GM21515 (cell line): ENCODE results near the gene SLC4A2.
A peak's percentile ranks its signal among the peaks of the same experiment; 100 is the strongest.

Source experiments
- ATAC-seq: cut with Tn5 transposase; IDR thresholded peaks from one replicate; pipeline ENCODE4 v1.9.1; 2021; ENCODE audit not compliant: unreplicated experiment

SLC4A2 gene

DNA sequence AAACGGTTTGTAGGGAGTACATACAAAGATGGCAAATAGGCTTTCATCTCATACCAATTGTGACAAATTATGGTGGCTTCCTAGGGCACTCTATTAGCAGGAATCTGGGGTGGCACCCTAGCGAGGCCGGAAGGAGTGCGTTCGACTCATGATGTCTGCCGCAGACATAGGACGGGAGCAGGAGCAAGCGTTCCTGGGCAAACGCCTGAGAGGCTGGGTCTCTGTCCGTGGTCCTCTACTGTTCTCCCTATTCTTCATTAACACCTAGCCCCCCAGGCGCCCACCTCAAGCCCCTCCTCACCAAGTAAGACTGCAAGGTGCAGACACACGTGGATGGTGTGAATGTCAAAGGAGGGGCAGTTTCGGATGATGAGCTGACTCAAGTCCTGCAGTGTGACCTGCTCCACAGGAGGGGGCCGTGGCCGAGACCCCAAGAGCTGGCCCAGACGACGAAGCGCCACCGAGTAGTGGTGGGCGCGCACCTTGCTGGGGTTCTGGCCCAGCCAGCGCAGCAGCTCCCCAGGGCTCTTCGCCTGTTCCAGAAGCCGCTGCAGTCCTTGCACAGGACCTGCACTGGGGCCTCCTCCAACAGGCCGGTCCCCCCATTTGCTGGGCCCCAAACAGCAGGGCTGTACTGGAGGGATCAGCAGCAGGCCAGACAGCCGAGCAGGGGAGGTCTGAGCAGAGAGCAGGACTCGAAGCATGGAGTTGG lies 20.0 kb downstream of the SLC4A2 start:
- no peak for ATAC-seq

DNA sequence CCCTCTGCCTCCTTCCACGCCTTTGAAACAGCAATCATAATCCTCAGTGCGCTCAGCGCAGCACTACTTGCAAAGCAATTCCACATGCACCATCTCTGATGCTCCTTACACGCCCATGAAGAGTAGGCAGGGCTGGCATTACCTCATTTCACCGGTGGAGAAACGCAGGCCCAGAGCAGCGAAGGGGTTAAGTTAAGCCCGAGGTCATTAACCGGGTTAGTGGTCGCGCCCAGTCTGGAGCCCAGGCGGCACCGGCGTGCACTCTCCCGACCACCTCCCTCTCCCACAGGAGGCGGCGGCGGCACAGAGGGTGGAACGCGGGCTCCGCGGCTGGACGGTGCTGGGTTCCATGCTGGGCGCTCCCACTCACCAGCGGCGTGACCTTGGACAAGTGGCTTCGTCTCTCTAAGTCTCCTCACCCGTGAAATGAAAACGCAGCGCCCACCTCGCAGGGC lies 20.7 kb downstream of the SLC4A2 start:
- peak; percentile 0 for ATAC-seq

DNA sequence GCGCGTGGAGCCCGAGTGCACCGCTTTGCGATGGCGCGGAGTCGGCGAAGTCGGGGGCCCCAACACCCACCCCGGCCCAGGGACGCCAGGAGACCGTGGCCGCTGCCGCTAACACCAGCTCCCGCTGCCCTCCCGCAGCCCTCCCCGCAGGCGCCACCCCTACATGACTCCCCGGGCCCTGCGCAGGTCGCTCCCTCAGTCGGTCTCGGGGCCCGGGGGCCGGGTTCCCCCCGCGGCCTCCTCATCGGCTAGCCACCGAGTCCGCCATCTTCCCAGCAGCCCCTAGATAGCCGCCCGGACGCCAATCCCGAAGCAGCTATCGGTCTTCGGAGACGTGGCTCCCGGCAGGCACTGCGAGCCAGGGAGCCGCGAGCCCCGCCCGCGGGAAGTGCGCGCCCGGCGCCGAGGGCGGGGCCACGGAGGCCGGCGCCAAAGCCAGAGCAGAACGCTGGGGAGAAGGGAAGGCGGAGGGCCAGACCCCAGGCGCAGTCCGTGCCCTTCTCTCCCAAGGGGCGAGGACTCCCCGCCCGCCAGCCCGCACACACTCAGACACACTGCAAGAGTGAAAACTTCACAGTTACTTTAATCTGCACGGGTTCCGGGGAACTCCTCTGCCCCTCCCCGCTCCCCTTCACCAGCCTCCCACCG lies 21.3 kb downstream of the SLC4A2 start, which contains the start of gene FASTK:
Gene FASTK, minus strand, starts transcription at position 288 of the 648 bp plus-strand sequence. Its CDS starts 43 bp downstream, at position 245.
- ATAC-seq: peak; percentile 77

DNA sequence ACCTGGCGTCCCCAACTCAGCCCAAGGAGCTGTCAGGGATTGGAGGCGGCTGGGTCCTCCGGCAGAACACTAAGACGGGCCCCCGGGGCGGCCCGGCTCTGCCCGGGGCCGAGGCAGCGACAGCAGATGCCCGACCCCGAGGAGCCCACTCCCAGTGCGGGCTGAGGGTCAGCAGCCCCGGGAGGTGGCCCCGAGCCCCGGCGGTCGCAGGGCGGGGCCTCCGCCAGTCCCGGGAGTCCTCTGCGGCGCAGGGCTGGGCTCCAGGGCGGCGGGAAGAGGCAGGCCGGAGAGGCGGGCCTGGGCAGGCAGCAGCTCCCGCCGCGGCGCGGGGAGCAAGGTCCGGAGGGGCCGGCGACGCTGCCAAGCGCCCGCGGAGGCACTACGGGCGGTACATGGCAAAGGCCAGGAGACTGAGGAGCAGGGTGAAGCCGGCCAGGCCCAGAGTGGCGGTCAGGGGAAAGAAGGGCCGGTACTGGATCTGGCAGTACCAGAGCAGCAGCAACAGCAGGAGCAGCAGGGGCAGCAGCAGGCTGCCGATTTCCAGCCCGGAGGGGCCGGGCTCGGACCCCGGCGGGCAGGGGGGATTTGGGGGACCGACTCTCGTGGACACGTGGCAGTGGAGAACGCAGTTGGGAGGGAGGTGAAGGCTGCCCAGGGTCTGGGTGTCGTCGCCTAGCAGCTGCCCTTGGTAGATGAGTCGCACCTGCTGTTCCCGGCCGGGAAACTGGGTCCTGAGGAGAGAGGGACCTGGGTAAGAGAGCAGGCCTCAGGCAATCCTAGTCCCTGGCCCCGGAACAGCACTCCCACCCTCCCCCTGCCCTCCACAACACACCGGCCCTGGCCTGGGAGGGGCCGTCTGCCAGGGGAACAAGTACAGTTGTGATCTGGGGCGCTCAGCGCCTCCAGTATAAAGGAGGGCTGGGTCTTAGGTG lies 22.0 kb downstream of the SLC4A2 start:
- ATAC-seq: no peak

DNA sequence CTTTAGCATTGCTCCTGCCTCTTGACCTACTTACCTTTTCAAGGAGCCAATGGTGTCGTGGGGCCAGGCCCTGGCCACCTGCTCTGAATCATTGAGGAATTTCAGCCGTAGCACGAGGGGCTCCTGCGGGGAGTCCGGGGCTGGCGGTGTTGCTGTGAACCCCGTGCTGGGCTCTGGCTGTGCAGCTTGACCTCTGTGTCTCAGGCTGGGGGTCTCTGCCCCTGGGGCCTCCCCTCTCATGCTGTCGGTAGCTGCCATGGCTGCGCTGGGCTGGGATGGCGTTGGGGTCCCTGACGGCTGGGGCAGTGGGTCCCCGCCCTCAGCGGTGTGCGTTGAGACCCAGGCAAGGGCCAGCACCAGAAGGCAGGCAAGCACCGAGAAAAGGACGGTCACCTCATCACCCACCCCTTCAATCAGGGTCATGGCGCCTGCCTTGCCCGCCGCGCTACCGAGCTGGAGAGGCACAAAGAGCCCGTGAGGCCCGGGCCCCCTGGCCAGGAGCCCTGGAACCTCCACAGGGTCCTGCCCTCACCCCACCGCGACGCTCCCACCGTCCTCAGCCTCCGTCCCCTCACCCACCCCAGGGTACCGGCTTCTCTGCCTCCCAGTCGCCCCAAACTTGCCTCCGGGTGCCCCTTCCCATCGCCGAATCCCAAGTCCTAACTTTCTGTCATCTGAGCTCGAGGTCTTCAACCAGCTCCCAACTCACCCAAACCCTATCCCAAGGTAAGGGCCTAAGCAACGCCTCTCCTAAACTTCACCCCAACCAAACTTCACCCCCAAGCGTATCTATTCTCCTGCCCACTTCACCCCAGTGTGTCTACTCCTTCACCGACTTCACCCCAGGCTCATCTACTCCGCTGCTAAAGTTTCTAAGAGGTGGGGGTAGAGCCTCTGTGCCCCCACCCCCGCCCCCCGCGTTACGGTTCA lies 23.0 kb downstream of the SLC4A2 start:
- ATAC-seq: no peak

DNA sequence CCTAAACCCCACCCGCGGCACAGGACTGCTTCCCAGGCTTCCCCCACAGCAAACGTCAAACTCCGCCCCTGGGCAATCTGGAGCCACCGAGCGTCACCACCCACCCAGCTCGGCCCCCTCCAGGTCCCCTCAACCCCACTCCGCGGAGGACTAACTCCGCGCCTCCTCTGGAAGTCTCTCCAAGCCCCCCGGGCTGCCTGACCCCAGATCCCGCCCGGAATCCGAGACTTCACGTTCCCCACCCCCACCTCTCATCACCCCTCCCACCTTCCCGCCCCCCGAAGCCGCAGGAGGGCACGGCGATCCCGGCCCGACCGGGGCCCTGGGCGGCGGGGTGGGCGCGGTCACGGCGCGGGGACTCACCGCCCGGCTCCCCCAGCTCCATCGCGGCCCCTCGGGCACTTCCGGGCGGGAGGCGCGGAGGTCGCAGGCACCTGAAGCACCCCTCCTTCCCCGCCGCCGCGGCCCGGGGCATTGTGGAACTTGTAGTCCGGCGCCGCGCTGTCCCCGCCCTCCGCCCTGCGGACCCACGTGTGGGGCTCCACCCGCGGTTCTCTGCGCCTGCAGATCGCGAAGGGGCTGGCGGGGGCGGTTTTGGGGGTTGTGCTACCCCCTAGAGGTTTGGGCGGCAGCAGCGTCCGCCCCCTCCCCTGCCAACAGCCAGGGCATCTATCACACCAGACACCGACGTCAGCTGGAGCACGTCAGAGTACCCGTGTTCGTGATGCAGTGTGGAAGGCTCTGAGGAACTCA lies 23.9 kb downstream of the SLC4A2 start, which contains the start of gene TMUB1:
Gene TMUB1, minus strand, starts transcription at position 423 of the 753 bp plus-strand sequence. CDS start 930 bp downstream, outside the sequence.
- ATAC-seq: peak; percentile 56

DNA sequence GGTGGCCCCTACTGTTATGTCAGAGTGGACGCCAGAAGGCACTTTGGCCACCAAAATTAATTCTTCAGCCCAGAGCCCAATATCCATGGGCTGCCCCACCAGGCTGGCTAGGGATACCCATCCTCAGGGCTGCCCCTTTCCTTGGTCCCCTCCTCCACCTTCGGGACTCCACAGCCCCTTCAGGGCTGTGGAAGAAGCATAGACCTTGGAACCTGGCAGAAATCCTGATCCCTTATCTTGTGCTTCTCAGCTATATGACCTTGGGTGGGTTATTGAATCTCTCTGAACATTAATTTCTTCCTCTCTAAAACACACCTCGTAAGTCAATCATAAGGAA lies 24.4 kb downstream of the SLC4A2 start:
- ATAC-seq: no peak

DNA sequence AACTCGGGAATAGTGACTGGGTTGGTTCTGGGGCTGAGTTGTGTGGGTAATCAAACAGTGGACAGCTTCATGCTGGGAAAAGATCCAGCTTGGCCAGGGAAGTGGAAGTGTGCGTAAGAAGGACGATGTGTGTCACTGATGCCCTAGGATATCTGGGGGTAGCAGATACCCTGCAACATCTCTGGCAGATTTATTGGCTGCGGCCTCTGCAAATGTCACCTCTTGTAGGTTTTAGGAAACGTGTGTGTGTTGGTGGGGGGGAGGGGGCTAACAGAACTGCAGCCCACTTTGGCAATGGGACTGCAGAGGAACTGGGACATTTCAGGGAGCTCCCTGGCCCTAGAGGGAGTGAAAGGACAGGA lies 25.9 kb downstream of the SLC4A2 start:
- ATAC-seq: no peak

DNA sequence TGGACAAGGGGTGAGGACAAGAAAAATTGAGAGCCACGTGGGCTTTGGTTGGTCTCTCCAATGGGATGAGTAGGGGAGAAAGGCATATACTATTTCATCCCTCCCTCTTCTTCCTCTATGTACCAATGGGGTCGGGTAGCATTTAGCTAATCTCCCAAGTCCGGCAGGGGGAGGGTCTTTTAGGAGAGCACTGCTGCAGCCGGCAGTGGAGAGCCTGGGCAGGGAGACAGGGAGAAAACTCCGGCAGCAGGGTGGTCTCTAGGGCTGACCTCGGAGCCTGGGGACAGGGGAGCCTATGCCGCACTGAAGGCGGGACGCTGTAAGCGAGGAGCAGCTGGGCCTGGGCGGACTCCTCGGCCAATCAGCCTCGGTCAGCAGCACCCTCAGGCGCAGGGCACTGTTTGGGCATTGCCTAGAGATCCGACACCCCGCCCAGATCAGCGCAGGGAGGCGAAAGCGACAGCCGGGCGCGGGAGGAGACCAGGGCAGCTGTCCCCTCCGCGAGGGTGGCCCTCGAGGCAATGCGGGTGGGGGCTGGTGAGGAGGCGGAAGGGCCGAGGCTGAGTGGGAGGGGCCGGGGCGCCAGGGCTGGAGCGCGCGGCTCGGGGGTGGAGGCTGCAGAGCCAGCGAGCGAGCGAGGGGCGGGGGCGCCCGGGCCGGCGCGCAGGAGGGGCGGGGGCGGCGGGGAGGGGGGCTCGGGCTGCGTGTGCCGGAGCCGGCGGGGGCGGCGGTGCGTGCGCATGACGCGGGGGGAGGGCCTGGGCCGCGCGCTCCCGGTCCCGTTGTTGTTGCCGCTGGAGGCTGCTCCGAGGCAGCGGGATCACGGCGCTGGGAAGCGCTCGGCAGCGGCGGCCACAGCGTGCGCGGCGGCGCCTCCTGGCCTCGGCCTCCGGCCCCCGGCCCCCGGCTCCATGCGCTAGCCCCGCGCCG lies 26.6 kb downstream of the SLC4A2 start, which contains the start of gene AGAP3:
Gene AGAP3, plus strand, starts transcription at position 785 of the 930 bp plus-strand sequence. CDS start 267 bp downstream, outside the sequence.
- peak; percentile 38 for ATAC-seq

DNA sequence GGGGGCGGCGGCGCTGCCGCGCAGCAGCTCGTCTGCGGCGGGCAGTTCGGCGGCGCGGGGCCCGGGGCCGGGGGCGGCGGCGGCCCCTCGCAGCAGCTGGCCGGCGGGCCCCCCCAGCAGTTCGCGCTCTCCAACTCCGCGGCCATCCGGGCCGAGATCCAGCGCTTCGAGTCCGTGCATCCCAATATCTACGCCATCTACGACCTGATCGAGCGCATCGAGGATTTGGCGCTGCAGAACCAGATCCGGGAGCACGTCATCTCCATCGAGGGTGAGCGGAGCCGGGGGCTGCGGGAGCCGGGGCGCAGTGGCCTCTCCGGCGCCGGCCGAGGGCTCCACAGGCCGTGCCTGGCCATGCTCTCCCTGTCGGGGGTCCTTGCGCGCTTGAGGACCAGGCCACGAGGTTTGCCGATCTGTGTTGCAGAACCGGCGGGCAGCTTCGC lies 27.4 kb downstream of the SLC4A2 start:
- no peak for ATAC-seq

DNA sequence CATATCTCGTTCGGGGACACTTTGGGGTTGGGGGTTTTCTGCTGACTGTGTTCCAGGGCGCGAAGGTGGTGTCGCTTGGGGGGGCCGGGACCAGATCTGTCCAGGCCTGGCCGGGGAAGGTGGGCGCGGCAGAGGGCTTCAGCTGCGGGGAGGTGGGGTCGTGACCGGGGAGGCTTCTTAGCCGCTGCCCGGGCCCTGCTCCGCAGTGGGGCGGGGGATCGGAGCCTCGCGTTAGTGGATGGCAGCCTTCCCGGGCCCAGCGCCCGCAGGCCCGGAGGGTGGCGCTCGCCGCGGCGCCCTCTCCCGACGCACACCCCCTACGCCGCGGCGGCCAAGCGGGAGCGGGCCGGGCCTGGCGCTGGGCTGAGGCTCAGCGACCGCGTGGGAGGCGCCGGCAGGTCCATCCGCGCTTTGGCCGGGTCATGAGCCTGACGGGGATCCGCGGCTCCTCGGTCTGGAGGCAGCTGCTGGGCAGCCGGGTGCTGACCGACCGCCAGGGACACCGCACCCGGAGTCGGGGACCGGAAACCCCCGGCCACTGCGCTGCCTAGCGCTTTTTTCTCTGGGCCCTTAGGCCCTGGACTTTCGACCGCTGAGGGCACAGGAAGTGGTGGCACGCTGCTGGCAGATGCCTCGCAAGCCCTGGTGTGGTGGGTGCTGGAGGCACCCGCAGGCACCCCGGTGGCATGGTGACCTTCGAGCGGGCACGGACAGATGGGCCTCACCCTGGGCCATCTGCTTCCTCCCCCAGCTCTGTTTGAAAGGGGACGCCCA lies 28.0 kb downstream of the SLC4A2 start:
- ATAC-seq: no peak

DNA sequence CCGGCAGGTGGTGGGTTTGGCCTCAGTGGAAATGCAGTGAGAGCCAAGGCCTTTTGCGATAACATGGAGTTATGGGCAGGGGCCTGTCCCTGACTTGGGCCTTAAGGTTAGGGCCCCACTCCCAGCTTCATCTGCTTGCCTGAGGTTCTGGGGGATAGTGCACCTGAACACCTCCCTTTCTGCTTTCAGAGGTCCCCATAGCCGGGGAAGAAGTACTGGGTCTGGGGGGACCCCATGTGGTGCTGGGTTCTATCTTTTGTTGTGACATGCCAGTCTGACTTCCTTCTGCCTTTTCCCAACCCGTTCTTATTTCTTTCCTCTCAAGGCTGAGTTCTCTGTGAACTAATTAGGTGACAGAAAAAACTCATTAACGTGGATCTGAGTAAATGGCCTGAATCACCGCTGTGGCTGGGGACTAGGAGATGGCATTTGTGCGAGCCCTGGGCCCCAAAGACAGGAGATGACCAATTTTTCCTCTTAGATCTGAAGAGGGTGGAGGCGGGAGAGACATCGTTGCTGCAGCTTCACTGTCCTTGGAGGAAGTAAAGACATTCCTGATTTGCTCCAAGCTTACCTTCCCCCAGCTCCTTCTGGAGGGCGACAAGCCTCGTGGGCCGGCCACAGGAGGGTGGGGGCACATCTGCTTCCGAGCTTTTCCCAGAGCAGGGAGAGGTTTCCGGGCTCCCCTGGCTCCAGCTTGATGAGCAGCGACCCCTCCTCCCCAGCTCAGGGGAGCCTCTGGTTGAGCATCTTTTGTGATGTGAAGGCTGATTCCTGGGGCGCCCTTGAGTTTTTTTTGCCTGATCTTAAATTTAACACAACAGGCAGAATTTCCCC lies 28.8 kb downstream of the SLC4A2 start:
- ATAC-seq: no peak

DNA sequence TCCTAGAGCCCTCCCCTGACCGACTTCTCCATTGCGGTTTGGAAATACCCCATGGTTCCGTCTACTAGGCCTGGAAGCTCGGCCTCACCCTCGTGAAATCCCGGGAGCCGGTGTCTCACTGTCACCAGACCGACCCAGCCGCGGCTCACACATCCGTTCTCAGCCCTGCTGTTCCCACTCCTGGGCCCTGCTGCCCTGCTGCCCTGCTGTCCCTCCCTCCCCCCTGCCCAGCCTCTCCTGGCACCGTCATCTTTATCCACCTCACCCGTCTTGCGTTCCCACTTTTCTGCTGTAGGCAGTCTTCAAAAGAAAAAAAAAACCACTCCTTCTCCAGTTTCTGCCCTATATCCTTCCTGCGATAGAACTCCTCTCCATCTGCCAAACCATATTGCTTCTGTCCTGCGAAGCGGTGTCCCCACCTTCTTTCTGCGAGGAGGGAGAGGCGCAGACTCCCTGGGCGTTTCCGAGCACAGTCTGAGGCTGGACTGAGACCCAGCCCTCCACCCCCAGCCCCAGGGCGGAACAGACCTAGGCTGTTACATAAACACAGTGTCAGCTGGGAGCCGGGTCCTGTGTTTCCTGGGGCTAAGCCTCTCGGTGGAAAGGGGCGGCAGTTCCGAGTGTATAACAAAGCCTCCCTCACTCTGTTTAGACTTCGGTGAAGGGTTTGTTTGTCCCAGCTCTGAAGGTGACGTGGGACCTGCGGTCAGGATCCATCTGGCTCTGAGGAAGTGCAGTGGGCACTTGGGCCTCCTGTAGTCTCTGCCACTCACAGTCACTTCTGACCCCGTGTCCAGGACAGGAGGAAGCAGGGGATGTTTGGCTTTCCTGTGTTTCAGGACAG lies 29.7 kb downstream of the SLC4A2 start:
- no peak for ATAC-seq

DNA sequence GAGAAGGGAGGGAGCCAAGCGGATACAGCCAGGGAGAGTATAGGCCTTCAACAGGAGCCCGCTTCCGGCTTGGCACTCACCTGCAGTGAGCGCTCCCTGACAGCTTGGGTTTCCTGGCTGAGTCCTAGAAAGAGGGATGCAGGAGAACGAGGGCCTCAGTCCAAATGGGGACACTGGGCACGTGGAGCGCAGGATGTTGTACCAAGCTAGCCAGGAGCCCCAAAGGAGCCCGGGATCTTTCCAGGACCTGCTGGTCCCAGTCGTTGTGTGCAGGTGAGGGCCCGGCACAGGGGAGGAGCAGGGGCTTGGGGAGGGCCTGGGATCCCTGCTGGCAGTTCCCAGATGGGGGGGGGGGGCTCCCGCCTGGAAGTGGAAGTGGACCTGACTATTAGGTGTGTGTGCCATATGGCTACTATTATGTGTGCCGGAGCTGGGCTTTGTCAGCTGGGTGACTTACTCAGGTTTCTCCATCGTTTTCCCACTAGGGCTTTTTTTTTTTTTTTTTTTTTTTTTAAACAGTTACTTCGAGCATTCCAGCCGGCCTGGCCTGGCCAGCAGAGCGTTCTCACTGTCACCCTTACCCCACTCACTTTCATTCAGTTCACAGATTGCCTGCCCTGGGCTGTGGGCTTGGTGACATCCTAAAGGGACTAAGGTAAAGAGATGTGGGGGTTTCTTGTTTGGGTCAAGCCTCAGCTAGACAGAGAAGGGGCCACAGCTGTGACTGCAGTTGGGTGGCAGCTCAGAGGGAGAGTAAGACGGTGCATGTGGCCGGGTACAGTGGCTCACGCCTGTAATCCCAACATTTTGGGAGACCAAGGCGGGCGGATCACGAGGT lies 30.7 kb downstream of the SLC4A2 start:
- no peak for ATAC-seq

DNA sequence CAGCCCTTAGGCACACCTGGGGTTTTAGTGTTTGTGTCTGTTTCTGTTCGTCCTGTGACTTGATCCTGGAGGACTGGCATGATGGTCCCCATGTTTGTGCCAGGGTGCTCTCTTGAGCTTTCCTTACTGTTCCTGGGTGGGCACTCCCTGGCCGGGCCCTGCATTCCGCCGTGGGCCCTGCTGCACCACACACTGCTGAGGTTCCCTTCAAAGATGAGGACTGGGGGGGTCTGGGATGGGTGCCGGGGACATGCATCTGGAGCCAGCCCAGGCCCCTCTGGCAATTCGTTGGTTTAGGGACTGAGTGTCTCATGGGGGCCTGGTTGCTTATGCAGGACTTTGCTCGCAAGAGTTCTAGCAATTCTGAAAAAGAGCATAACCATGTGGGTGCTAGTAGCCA lies 31.6 kb downstream of the SLC4A2 start:
- ATAC-seq: no peak
